H1 (cell line): Measurements from ENCODE around the gene TSPAN9. TPM values are rescaled to one million over a fixed set of nuclear protein-coding genes. Genes with fewer than 3 reads are reported as not detected.

Experiments
- CTBP2 ChIP-seq: IDR thresholded peaks from 2 replicates; pipeline ENCODE4 v1.7.0; 2011; ENCODE audit warnings: borderline replicate concordance, mild to moderate bottlenecking, moderate library complexity, mixed read lengths, low read length; ENCODE audit not compliant: insufficient read depth, insufficient read length
- E2F6 ChIP-seq: IDR thresholded peaks from 2 replicates; pipeline ENCODE4 v1.6.1; 2012; ENCODE audit warnings: inconsistent platforms
- GTF2F1 ChIP-seq: IDR thresholded peaks from 2 replicates; pipeline ENCODE4 v1.6.1; 2012; ENCODE audit warnings: low read depth, low read length, improper control_type of control experiment, borderline replicate concordance
- HDAC2 ChIP-seq, 2 experiments: fragments of 300-600 bp in 1 of 2; sonication (generic) in 1 of 2; IDR thresholded peaks; 2 replicates each; pipeline ENCODE4 v1.6.1; 2011 to 2012; ENCODE audit warnings: low read depth in 2 of 2, low read length in 2 of 2, mild to moderate bottlenecking in 2 of 2, moderate library complexity in 2 of 2, borderline replicate concordance in 1 of 2, inconsistent platforms in 1 of 2
- JUN ChIP-seq: IDR thresholded peaks from 2 replicates; pipeline ENCODE4 v1.6.1; 2011; ENCODE audit warnings: low read depth, mild to moderate bottlenecking, improper control_type of control experiment, low read length
- KDM5A ChIP-seq: fragments of 200-600 bp; IDR thresholded peaks from 2 replicates; pipeline ENCODE4 v1.7.1; 2012; ENCODE audit warnings: mild to moderate bottlenecking, low read length, inconsistent platforms, mixed read lengths
- MAX ChIP-seq: IDR thresholded peaks from 2 replicates; pipeline ENCODE4 v1.6.1; 2012; ENCODE audit warnings: inconsistent platforms
- NANOG ChIP-seq: IDR thresholded peaks from 2 replicates; pipeline ENCODE4 v1.6.1; 2011; ENCODE audit warnings: low read length, low read depth, mild to moderate bottlenecking, inconsistent platforms; ENCODE audit not compliant: insufficient read depth, poor library complexity, severe bottlenecking
- RBBP5 ChIP-seq: IDR thresholded peaks from 2 replicates; pipeline ENCODE4 v1.7.1; 2012; ENCODE audit warnings: low read depth, mild to moderate bottlenecking, inconsistent platforms, low read length, moderate library complexity, borderline replicate concordance
- polyA plus RNA-seq, 7 experiments: library from polyadenylated mRNA; depleted of rRNA in 3 of 7; stranded (reverse) in 5 of 7; unstranded in 2 of 7; fragments of >200 nt in 5 of 7; fragments of 200-250 nt in 2 of 7; gene quantifications; 1 replicate in 5 of 7; 2 replicates in 1 of 7; 4 replicates in 1 of 7; pipeline versions ENCODE4 v1.2.1 to v1.2.3, GENCODE V29; 2011 to 2013; ENCODE audit warnings: missing spikeins in 2 of 7, mixed read lengths in 2 of 7
- total RNA-seq: library from RNA; stranded (reverse); fragmentation: NEBNext Ultra II Directional; extraction: Animal tissue kit (Norgen Biotek cat#: 25700); gene quantifications from 2 replicates; pipeline ENCODE4 v1.2.1, GENCODE V29; 2021

Gene TSPAN9
- total and polyA plus RNA-seq, 2 of the 8 experiments (the other 6 are each of a cell fraction or from before 2014, with no cell fraction given): 11.5 to 29.1 TPM

GRCh38 chr12:3142386-3142785 lies 65.2 kb downstream of the TSPAN9 start (continued):
- TF ChIP-seq HDAC2 (IDR thresholded peaks at IDR 0.05; ENCODE audit: borderline replicate concordance in 1 of 2, low read depth in 2 of 2, low read length in 2 of 2): no peak
- no peak for TF ChIP-seq KDM5A
- no peak for TF ChIP-seq MAX
- no peak for TF ChIP-seq NANOG
- TF ChIP-seq CTBP2: no peak
- TF ChIP-seq JUN: no peak
- no peak for TF ChIP-seq E2F6
- no peak for TF ChIP-seq GTF2F1
- TF ChIP-seq RBBP5: no peak
